Measurements from ENCODE around the gene CDK16.

Gene CDK16

DNA sequence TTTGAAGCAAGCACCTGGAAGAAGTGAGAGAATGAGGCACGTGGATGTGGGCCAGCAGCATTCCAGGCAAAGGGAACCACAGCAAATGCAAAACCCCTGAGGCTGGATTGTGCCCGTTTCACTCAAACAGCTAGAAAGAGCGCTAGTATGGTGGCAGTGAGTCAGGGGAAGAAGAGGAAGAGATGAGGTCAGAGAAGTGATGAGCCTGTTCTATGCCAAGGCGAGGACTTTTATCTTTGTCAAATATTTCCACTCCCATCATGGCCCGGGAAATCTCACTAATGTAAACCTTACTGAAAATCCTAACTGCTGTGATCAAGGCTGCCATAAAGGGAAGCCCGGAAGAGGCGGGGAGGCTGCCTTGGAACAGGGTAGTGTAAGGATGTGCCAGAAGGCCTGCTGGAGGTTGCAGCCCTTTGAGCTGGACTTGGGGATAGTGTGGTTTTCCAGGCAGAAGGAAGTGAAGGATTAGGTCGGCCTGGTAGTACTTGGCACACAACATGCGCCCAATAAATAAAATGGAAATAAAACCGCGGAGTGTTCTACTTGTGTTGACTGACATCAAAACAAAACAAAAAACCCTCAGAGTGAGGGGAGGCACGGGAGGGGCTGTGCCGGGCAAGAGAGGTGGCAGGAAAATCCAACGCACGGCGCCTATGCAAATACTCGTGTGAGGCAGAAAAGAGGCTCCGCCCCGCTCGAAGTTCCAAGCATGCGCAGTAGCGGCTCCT lies 1.2 kb upstream of the CDK16 start:
- DNase-seq (ENCODE audit: low spot score), result no peak
- in situ Hi-C loops (cut with MboI; ENCODE audit: low sequenced_read_pairs, unreplicated experiment), result no loop called here

DNA sequence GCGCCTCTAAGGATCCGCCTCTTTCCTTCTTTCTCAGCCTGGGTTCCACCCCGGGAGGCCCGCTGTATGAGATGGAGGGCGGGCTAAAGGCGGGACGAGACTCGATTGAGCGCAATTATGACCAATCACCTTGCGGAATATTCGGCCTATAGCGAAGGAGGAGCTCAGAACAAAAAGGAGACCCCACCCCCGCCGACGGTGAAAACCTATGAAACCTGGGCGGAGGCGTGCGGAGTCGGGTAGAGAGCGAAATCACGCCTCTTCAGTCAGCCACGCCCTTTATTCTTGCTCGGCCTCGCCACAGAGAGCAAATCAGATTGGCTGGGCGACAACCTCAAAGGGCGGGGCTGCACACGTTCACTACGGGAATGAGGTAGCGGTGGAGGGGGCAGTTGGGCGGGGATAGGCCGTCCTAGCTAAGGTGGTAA lies 615 bp upstream of the CDK16 start:
- in situ Hi-C loops (cut with MboI; ENCODE audit: low sequenced_read_pairs, unreplicated experiment), result no loop called here
- TF ChIP-seq, protein P1, sequence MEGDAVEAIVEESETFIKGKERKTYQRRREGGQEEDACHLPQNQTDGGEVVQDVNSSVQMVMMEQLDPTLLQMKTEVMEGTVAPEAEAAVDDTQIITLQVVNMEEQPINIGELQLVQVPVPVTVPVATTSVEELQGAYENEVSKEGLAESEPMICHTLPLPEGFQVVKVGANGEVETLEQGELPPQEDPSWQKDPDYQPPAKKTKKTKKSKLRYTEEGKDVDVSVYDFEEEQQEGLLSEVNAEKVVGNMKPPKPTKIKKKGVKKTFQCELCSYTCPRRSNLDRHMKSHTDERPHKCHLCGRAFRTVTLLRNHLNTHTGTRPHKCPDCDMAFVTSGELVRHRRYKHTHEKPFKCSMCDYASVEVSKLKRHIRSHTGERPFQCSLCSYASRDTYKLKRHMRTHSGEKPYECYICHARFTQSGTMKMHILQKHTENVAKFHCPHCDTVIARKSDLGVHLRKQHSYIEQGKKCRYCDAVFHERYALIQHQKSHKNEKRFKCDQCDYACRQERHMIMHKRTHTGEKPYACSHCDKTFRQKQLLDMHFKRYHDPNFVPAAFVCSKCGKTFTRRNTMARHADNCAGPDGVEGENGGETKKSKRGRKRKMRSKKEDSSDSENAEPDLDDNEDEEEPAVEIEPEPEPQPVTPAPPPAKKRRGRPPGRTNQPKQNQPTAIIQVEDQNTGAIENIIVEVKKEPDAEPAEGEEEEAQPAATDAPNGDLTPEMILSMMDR (IDR thresholded peaks at IDR 0.05; ENCODE audit: borderline replicate concordance, control extremely low read depth, extremely low read depth, insufficient read depth, missing control alignments), result no peak
- DNase-seq (ENCODE audit: low spot score), result peak; percentile 88

More for the DNA sequence above, 1.2 kb upstream of the CDK16 start:
- TF ChIP-seq, protein P1 (IDR thresholded peaks at IDR 0.05; ENCODE audit: borderline replicate concordance, control extremely low read depth, extremely low read depth, insufficient read depth, missing control alignments), result no peak

DNA sequence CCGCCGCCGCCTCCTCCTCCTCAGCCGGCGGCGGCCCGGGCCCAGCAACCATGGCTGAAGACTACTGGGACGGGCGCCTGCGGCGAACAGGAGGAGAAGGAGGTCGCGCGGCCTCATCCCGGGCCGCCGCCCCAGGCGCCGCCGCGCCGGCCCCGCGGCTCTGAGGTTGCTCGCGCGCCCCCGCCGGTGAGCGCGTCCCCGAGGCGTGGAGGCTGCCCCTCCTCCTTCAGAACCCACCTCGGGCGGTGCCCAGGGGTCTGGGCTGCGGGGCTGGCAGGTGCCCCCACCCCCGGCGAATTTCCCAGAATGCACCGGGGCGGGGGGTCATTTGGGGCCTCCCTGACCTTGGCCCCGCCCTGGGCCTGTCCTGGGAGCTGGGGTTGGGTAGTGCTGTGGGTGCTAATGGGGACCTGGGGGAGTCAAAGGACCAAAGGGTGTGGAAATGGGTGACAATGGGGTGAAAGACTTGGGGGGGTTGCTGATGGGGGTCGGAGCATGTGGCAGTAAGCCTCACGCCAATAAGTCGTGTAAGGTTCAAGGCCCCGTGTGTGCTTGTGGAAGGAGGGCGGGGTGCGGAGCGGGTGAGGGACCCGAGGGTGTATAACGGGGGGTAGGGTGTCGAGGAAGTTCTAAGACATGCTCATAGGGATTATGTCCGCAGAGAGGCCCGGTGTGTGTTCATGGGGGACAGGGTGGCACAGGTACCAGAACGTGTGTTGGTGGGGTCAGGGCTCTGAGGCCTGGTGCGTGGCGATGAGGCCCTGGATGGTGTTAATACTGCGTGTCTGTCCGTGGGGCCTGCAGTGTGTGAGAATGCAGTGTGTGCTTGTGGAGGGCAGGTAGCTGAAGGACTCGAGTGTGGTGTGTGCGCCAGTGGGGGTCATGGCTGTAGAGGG lies 687 bp downstream of the CDK16 start:
- peak; percentile 44 for DNase-seq (ENCODE audit: low spot score)
- in situ Hi-C loops (cut with MboI; ENCODE audit: low sequenced_read_pairs, unreplicated experiment), result no loop called here
- TF ChIP-seq, protein P1 (IDR thresholded peaks at IDR 0.05; ENCODE audit: borderline replicate concordance, control extremely low read depth, extremely low read depth, insufficient read depth, missing control alignments), result no peak

DNA sequence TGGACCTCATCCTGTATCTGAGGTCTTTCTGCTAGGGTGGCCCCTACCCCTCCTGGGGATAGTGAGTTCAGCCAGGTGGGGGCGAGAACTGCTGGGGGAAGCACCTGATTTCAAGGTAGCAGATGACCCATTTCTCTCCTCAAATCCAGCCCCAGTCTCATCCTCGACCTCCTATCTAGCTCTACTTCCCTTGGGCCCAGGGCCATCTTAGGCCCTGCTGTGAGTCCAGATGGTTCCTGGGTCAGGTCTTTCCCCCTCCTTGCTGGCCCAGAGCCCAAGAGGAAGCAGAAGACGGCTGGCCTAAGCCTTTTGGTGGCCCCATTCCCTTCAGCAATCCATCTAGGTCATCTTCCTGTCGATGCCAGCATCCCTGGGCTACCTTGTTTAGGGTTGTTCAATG lies 3.3 kb downstream of the CDK16 start:
- in situ Hi-C loops (cut with MboI; ENCODE audit: low sequenced_read_pairs, unreplicated experiment), result no loop called here
- TF ChIP-seq, protein P1 (IDR thresholded peaks at IDR 0.05; ENCODE audit: borderline replicate concordance, control extremely low read depth, extremely low read depth, insufficient read depth, missing control alignments), result no peak
- no peak for DNase-seq (ENCODE audit: low spot score)

DNA sequence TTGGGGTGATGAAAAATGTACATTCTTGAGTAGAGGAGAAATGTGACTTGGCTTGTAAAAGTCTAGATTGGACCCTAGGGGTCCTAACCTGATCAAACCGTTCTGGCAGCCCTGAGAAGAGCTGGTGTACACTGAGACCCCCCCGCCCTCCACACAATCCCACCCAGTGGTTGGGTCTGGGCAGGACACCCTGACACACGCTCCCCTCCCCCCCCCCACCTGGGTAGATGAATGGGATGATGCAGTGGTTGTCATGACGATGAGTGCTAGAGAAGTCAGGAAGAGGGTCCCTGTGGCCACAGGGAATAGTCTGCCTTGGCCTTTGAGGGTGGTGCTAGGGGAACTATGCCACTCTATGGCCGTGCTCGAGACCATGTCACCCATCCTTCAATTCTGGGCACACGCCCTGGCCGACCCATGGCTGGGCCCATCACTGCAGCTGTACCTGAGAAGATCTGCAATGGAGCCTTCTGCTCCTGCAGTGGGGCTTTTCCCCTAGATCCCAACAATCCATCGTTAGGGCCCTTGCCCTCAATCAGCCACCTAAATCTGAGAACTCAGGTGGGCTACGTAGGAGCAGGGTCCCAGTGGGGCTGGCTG lies 4.4 kb downstream of the CDK16 start:
- in situ Hi-C loops (cut with MboI; ENCODE audit: low sequenced_read_pairs, unreplicated experiment), result no loop called here
- no peak for DNase-seq (ENCODE audit: low spot score)
- TF ChIP-seq, protein P1 (IDR thresholded peaks at IDR 0.05; ENCODE audit: borderline replicate concordance, control extremely low read depth, extremely low read depth, insufficient read depth, missing control alignments), result no peak

DNA sequence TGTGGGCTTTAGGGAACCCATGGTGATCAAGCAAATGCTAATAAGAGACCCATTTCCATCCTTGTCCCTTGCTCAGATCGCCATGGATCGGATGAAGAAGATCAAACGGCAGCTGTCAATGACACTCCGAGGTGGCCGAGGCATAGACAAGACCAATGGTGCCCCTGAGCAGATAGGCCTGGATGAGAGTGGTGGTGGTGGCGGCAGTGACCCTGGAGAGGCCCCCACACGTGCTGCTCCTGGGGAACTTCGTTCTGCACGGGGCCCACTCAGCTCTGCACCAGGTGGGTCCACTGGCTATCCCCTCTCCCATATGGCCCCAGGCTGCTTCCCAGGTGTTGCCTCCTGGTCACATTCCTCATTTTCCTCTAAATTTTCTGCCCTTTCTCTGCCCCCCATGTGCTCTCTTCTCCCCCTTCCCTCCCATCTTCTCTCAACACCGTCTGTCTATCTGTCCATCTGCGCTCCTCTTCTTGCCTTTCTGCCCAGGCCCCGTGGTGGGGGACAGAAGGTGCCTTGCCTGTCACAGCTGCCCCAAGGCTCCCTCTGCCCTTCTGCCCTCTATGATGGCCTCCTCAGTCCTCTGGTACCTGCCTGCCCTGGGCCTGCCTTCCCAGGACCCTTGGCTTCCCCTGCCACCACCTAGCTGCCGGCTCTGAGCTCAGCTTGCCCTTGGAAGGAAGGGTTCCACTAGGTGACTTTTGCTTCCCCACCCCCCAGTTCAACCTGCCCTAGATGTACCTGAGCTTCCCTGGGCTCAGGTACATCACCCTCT lies 5.2 kb downstream of the CDK16 start:
- in situ Hi-C loops (cut with MboI; ENCODE audit: low sequenced_read_pairs, unreplicated experiment), result no loop called here
- no peak for DNase-seq (ENCODE audit: low spot score)
- TF ChIP-seq, protein P1 (IDR thresholded peaks at IDR 0.05; ENCODE audit: borderline replicate concordance, control extremely low read depth, extremely low read depth, insufficient read depth, missing control alignments), result no peak

All from GM13976 (cell line).